GM18907 (cell line): Measurements from ENCODE around the gene PTDSS2.
"Not testable (repeated sequence)": the region's sequence is repeated elsewhere in the genome, so short reads cannot be mapped to it uniquely, and the experiment has no call there.

Experiments
- ATAC-seq: cut with Tn5 transposase; IDR thresholded peaks from one replicate; pipeline ENCODE4 v1.9.1; 2021; ENCODE audit warnings: mild to moderate bottlenecking, moderate library complexity; ENCODE audit not compliant: unreplicated experiment

The PTDSS2 gene

DNA sequence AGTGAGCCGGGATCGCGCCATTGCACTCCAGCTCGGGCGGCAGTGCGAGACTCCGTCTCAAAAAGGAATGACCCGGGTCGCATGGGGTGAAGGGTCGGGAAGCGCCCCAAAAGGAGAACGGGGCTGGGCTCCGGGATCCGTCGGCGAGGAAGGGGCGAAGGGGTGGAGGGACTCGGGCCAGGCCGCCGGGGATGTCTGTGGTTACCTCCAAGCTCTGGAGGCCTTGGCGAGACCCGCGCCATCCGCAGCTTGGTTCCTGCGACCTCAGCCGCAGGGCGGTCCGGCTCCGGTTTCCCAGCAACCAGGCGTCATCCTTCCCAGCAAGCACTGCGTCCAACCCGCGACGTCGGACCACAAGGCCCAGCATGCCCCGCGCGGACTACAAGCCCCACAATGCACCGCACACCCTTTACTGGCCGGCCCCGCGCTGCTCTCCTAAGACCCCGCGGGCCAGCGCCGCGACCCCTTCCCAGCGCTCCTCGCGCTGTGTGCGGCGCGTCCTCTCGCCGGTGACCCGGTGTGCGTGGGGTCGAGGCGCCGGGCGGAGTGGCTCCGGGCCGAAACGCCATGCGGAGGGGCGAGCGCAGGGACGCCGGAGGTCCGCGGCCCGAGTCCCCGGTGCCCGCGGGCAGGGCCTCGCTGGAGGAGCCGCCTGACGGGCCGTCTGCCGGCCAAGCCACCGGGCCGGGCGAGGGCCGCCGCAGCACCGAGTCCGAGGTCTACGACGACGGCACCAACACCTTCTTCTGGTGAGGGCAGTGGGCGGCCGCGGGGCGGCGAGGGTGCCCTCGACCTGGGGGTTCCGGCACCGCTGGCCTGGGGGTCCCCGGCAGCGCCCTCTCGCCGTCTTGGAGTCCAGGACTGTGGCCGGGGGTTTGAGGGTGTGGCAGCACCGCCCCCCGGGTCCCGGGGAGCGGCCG lies at the start of gene PTDSS2:
TSS of gene PTDSS2 (plus strand) at position 391 of the 920 bp plus-strand sequence. CDS start at position 568, 177 bp downstream.
- peak; percentile 81 for ATAC-seq

- not testable (repeated sequence) for ATAC-seq
Measured at GRCh38 chr11:401196-401595, 48.9 kb upstream of the PTDSS2 start.

DNA sequence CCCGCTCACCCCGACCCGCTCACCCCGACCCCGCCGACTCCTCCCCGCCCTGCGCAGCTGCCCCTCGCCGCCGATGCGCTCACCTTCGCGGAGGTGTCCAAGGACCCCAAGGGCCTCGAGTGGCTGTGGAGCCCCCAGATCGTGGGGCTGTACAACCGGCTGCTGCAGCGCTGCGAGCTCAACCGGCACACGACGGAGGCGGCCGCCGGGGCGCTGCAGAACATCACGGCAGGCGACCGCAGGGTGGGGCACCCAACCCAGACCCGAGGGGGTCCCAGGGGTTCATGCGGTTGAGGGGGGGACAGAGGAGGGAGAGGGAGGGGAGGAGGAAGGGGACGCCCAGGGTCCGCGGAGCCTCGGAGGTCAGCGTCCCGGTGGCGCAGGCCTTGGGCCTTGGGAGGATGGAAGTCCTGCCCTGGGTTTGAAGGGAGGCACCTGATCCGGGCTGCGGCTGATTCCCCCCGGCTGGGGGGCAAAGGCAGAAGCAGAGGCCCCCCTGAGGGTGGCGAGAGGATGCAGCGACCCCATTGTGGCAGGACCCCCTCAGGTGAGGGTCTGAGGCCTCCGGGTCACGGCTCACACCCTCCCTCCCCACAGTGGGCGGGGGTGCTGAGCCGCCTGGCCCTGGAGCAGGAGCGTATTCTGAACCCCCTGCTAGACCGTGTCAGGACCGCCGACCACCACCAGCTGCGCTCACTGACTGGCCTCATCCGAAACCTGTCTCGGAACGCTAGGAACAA lies 46.9 kb upstream of the PTDSS2 start:
- no peak for ATAC-seq

DNA sequence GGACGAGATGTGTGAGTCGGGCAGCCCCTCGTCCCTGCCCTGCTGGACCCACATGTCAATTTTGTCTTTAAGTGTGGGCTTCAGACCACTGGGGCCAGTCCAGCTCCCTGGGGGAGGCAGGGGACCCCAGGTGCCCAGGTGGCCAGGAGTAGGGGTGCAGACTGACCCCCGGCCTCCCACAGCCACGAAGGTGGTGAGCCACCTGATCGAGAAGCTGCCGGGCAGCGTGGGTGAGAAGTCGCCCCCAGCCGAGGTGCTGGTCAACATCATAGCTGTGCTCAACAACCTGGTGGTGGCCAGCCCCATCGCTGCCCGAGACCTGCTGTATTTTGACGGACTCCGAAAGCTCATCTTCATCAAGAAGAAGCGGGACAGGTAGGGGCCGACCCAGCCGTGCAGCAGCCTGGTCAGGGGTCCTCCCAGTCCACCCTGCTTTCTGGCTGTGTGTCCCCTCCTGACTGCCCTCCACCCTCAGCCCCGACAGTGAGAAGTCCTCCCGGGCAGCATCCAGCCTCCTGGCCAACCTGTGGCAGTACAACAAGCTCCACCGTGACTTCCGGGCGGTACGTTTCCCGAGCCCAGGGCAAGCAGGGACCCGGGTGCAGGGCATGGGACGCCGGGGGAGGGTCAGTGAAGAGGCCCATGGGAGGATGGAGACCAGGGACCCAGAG lies 46.2 kb upstream of the PTDSS2 start:
- no peak for ATAC-seq

DNA sequence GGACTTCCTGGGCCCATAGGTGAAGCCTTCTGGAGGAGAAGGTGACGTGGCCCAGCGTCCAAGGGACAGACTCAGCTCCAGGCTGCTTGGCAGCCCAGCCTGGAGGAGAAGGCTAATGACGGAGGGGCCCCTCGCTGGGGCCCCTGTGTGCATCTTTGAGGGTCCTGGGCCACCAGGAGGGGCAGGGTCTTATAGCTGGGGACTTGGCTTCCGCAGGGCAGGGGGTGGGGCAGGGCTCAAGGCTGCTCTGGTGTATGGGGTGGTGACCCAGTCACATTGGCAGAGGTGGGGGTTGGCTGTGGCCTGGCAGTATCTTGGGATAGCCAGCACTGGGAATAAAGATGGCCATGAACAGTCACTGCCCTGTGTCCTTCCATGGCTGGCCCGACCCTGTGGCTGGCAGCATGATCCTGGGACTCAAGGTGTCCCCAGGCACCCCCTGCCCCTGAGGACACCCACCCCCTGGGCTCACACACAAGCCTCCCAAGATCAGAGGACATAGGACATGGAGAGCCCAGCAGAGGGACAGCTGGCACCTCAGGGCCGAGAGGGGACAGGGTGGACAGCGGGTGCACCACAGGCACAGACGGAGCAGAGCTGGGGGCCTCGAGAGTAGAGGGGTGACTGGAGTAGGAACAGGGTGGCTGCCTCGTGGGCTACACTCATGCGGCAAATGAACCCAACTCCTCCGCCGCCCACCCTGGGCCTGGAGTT lies 45.4 kb upstream of the PTDSS2 start:
- ATAC-seq, result no peak

DNA sequence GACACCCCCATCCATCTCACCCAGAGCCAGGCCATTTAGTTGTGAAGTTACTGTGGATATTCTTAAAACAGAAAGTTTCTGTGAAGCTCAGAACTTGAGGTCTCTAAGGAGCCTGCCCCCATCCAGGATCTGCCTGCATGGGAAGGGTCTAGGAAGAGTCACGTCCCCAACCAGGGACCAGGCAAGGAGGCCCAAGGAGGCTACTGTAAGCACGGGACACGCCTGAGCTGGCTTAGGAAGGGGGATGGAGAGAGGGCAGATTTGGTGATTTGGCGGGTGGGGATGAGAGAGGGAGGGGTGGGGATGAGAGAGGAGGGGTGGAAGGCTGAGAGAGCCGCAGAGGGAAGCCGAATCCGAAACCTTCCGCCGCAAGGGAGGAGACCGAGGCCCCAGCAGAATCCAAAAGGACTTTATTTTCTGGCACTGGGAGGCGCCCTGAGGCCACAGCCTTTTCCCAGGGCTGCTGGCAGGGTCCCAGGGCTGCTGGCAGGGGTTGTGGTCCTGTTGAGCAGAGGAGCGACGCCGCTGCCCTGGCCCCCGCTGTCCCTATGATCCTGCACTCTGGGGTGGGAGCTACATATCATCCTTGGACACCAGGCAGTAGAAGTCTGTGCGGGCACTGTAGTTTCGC lies 44.6 kb upstream of the PTDSS2 start:
- no peak for ATAC-seq

- no peak for ATAC-seq
Measured at GRCh38 chr11:405954-406795, 43.9 kb upstream of the PTDSS2 start.

- ATAC-seq, result peak; percentile 63
Measured at GRCh38 chr11:406796-407650, 43.1 kb upstream of the PTDSS2 start.

DNA sequence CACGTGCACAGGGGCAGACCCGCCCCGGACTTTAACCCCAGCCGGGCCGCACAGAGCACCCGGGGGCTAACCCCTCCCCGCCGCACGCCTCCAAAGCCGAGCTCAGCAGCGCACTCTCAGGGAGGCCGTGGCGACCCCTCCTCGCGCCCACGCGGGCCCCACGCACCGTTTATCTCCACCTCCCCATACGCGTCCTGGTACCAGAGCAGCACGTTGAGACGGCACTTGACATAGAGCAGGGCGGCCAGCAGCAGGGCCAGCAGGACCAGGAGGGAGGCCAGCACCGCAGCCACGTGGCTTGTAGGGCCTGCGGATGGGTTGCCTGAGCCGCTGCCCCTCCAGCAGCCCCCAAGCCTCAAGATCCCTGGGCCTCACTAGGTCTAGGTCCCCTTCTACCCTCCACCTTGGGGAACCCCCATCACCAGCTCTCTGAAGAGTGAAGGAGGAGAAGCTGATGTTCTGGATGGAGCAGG lies 42.4 kb upstream of the PTDSS2 start:
- ATAC-seq, result no peak

- ATAC-seq, result no peak
Measured at GRCh38 chr11:408154-409007, 41.7 kb upstream of the PTDSS2 start.

- no peak for ATAC-seq
Measured at GRCh38 chr11:409008-409599, 41.0 kb upstream of the PTDSS2 start.

GRCh38 chr11:409600-410483 lies 40.2 kb upstream of the PTDSS2 start:
- ATAC-seq, result no peak

DNA sequence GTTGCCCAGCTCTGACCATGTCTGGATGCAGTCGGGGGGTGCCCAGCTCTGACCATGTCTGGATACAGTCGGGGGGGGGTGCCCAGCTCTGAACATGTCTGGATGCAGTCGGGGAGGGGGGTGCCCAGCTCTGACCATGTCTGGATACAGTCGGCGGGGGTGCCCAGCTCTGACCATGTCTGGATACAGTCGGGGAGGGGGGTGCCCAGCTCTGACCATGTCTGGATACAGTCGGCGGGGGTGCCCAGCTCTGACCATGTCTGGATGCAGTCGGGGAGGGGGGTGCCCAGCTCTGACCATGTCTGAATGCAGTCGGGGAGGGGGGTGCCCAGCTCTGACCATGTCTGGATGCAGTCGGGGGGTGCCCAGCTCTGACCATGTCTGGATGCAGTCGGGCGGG lies 39.4 kb upstream of the PTDSS2 start:
- ATAC-seq, result not testable (repeated sequence)

- ATAC-seq, result not testable (repeated sequence)
Measured at GRCh38 chr11:411520-411919, 38.6 kb upstream of the PTDSS2 start.

- no peak for ATAC-seq
Measured at GRCh38 chr11:412641-413119, 37.4 kb upstream of the PTDSS2 start.
